CD4-positive, alpha-beta T cell treated with Interleukin-15 for 4 hours (primary cell): ENCODE measurements around the gene NOTCH3.

ENCODE experiments used
- DNase-seq: peaks from one replicate; pipeline ENCODE4 v3.0.0-alpha.2; 2020; ENCODE audit warnings: low spot score

Gene NOTCH3

GRCh38 chr19:15235781-15236180, 35.0 kb upstream of the NOTCH3 start:
- DNase-seq, result no peak

DNA sequence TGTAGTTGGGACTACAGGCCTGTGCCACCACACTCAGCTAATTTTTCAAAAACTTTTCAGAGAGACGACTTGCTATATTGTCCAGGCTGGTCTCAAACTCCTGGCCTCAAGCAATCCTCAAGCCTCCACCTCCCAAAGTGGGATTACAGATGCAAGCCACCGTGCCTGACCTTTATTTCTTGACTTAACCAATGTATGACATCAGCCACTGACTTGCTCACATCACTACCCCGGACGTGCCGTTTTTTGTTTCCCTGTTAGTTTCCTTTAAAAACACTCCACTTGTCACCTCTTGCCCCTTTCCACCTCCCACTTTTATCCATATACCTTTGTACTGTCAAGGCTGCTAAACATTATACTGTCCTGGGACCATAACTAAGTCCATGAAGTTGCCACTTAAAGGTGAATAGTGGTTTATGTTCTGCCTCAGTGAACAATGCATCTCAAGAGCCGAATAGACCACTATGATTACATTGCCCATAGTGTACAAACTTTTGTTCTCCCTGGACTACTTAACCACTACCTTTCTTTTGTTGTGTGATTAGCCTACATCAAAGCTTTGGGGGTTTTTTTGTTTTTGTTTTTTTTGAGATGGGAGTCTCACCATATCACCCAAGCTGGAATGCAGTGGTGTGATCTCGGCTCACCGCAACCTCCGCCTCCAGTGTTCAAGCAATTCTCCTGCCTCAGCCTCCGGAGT, 33.8 kb upstream of the NOTCH3 start:
- DNase-seq, result no peak

DNA sequence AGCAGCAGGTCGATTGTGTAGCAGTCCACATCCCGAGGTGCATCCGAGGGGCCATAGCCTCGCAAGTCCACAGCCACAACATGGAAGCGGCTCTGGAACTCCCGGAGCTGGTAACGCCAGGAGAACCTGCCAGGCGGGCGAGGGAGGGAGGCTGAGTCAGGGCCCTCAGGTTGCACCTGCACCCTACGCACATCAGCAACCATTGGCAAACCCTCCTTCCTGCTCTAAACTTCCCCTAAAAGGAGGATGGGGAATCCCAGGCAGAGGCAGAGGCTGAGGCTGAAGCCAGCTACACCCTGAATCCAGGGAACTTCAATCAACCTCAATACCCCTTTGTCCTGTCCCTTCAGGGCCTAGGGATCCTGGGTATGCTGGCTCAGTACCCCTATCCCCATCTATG, 30.5 kb upstream of the NOTCH3 start:
- no peak for DNase-seq

DNA sequence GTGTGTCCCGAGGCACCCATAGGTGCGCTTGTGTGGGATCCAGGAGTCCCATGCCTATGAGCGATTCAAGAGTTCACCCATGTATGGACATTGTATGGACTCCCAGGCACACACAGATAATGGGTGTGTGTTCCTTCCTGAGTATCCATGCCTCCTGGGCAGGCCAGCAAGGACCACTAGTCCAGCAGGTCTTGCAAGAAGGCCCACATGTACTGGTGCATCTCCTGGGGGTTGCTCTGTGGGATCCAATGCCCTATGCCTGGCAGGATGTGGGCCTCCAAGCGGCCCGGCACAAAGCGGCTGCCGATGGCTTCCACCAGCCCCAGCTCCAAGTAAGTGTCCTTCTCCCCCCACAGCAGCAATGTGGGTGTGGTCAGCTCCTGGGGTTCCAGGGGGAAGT, 26.5 kb upstream of the NOTCH3 start:
- no peak for DNase-seq

DNA sequence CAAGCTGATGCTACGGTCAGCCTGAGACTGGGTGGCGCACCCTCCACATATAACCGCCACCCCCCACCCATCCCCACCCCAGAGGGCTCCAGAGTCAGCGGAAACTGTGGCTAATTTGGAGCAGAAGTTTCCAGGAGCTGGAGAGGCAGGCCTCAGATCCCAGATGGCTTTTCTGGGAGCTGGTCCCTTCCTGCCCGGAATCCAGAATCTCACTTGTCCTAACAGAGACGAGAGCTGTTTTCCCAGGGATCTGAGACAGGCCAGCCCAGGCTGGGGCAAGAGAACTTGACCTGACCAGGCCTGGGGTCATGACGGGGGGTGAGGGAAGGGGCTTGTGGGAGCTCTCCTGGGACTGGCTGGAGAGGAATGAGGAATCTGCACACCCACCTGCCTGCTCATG, 25.0 kb upstream of the NOTCH3 start:
- DNase-seq, result no peak

GRCh38 chr19:15223649-15224361, 23.0 kb upstream of the NOTCH3 start:
- DNase-seq, result no peak

- peak; percentile 80 for DNase-seq
These were observed 22.2 kb upstream of the NOTCH3 start for GRCh38 chr19:15222738-15223648.

- no peak for DNase-seq
These were observed 20.0 kb upstream of the NOTCH3 start for GRCh38 chr19:15220833-15221232.

DNA sequence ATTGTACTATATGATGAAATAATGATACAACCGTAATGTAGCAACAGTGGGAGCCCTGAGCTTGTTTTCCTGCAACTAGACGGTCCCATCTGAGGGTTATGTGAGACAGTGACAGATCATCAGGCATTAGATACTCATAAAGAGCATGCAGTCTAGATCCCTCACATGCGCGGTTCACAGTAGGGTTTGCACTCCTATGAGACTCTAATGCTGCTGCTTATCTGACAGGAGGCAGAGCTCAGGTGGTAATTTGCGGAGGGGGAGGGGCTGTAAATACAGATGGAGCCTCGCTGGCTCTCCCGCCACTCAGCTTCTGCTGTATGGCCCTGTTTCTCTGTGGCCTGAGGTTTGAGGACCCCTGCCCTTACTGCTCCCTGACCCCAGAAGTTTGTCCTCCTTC, 17.7 kb upstream of the NOTCH3 start:
- no peak for DNase-seq

DNA sequence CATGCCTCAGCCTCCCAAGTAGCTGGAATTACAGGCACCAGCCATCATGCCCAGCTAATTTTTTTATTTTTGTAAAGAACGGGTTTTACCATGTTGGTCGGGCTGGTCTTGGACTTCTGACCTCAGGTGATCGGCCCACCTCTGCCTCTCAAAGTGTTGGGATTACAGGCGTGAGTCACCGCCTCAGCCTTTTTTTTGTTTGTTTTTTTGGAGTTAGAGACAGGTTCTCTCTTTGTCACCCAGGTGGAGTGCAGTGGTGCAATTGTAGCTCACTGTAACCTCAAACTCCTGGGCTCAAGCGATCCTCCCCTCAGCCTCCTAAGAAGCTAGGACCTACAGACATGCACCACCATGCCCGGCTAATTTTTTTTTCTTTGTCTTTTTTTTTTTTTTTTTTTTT, 15.6 kb upstream of the NOTCH3 start:
- no peak for DNase-seq

DNA sequence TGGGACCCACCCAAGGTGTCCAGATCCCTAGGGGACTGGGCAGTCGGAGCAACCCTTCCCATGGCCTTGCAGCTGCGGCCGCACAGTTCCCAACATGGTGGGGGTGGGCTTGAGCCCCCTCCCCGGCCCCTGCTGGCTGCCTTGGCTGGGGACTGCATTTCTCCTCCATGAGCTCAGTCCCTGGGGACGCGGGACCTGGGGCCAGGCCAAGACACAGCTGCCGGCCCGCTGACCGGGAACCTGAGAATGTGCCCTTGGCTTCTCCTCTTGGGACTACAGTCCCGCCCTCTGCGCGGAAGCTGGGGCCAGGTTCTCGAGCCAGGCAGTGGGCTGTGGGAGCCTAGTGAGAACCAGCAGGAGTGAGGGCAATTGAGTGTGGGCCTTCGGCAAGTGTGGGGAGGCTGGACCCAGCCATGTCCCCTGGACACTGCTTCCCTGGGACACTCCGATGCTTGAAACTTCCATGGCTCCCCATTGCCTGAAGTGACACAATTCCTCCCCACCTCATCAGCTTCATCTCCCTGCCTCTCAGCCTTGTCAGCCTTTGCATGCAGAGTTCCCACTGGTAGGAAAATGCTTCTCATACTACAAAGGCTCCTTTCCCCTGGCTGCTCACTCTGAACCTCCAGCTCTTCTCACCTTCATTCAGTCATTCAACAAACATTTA, 13.1 kb upstream of the NOTCH3 start:
- no peak for DNase-seq

DNA sequence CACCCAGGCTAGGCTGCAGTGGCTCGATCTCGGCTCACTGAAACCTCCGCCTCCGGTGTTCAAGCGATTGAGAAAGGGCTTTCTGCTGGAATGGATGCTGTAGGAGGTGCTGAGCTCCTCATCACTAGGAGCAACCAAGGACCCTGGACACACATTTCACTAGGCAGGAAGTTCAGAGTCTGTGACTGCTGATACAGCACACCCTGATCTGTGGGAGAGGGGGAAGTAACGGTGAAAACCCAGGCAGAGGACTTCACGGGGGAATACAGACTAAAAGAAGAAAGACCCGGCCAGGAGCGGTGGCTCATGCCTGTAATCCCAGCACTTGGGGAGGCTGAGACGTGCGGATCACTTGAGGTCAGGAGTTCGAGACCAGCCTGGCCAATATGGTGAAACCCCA, 11.9 kb upstream of the NOTCH3 start:
- DNase-seq, result no peak

- no peak for DNase-seq
These were observed 9.6 kb upstream of the NOTCH3 start for GRCh38 chr19:15210323-15210781.

GRCh38 chr19:15201374-15202023, 704 bp upstream of the NOTCH3 start:
- no peak for DNase-seq

DNA sequence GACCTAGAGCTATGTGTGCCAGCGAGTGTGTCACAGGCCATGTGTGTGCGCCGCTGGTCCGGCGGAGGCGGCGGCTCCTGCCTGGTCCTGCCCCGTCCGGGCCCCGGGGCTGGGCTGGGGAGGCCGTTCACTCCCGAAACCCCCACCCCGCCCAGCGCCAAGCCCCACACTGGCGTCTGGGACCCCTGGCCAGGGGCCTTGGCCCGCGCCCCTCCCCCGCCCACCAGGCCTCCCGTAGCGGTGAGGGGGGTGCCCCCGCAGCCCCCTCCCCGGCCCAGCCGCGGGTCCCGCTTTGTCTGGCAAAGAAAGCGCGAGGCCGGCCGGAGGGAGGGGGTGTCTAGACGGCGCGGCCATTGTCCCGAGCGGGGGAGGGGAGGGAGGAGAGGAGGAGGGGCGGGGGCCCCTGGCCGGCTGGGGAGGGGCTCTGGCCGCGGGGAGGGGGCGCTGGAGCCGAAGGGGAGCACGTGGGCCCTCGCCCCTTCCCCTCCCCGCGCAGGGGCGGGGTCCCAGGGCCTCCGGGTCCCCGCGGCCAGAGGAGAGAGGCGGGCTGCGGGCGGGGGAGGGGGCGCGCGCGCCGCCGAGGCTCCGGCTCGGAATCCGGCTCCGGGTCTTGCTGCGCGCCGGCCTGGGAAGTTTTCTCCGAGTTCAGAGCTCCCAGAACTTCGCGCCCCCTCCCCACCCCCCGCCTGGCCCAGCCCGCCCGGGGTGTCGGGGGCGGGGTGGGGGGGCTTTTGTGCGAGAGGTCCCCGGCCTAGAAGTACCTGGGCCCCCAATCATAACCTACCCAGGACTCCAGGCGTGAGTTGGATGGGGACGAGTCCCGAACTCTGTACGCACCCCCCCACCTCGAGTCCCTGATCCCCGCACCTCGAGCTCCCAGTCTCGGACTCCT, 888 bp downstream of the NOTCH3 start:
- no peak for DNase-seq

GRCh38 chr19:15198951-15199660, 1.7 kb downstream of the NOTCH3 start:
- DNase-seq, result no peak

GRCh38 chr19:15197942-15198341, 2.9 kb downstream of the NOTCH3 start:
- DNase-seq, result no peak

- no peak for DNase-seq
These were observed 3.4 kb downstream of the NOTCH3 start for GRCh38 chr19:15197275-15197941.

DNA sequence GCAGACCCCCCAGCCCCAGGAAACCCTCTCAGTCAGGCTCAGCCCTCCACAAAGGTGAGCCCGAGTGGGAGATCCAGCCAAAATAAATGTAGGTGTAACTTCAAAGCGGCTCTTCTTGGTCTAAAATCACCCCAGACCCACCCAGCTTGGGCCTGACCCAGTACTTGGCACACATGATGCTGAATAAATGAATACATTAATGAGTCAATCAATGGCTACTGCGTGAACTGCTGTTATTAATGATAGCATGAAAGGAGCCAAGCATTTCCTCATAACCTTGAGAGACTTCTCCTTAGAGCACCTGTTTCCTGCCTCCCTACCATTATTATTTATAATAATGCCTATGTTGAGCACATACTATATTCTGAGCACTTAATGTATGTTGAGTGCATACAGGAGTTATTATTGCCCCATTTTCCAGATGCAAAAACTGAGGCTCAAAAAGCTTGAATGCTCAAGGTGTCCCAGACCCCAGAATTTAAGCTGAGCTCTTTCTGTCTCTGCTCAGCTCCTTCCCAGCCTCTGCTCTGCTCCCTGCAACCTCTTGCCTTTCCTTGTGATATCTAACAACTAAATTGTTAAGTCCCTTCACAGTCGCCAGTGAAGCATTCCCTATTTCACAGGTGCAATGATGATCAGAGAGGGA, 4.3 kb downstream of the NOTCH3 start:
- no peak for DNase-seq
